HG03103 (cell line): ENCODE data around the gene CD47.

Experiments
- ATAC-seq: cut with Tn5 transposase; IDR thresholded peaks from one replicate; pipeline ENCODE4 v1.9.1; 2021; ENCODE audit warnings: low read depth; ENCODE audit not compliant: unreplicated experiment

CD47 gene

GRCh38 chr3:108118038-108118768 lies 27.4 kb upstream of the CD47 start:
- no peak for ATAC-seq

DNA sequence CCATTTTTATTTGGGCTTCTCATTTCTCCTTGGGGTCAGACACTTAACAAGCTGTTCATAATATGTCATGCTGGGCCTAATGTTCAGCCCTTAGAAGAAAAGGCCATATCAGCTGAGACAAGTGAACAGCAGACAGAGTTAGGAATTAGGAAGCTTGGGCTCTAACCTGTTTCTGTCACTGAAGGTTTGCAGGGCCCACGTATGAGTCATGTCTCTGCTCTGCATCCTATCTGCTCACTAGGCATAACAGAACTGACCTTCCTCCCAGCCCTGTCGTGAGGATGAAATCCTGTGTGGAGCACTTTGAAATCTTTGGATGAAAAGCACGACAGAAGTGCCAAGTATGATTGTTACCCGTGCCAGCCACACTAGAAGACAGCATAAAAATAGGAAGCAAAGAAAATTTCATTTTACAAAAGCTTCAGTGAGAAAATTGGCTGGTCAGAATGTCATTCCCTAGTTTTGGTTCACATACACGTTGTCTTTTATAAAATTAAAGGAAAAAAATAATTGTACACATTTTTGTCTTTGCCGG lies 26.5 kb upstream of the CD47 start:
- peak; percentile 45 for ATAC-seq

GRCh38 chr3:108114423-108115065 lies 23.7 kb upstream of the CD47 start:
- no peak for ATAC-seq

DNA sequence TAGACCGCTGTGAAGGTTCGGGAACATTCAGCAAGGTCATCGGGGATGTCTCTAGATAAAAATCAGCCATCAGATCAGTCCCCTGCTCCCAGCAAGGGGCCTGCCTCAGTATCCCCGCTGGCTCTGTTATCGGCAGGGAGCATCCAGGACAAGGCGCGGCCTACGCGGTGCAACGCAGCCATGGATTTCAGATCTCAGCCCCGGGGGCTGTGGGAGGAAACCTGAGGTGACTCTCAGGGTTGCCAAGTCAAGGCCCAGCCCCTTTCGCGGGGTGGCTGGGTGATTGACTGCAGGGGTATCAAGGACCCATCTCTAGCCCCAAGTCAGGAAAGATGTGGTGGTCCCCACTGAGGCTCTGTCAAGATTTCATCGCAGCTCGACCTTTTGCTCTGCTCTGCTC lies 23.1 kb upstream of the CD47 start:
- no peak for ATAC-seq

DNA sequence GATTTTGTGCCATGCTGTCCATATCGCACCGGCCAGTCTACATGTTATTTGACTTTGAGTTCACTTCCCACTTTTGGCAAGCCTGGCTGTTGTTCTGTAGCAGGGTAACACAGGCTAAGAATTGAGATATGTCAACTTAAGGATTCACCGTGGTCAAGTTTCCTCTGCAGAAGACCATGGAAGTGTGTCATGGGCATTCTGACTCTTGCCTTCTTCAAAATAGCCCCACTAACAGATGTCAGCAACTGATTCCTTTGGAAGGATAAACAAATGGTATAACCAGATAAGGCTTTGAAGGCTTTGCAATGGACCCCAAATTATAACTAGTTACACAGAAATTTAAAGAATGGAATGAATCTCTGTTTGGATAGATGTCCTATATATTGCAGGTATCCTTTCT lies 20.1 kb upstream of the CD47 start:
- no peak for ATAC-seq

DNA sequence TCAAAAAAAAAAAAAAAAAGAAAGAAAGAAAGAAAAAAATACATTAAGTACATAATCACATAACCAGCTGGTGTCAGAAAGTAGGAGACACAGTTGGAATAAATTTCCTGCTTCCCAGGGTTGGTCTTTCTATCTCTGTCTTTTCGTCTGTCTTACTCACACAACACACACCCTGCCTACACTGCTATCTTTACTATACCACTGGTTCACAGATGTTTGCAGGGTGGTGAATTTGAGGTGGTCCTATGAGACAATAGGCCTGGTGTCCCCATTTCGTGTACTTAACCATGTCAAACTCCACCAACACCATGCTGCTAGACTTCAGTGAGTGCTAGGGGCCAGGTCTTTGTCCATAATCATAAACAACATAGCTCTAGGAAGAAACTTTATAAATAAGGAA lies 17.6 kb upstream of the CD47 start:
- no peak for ATAC-seq

DNA sequence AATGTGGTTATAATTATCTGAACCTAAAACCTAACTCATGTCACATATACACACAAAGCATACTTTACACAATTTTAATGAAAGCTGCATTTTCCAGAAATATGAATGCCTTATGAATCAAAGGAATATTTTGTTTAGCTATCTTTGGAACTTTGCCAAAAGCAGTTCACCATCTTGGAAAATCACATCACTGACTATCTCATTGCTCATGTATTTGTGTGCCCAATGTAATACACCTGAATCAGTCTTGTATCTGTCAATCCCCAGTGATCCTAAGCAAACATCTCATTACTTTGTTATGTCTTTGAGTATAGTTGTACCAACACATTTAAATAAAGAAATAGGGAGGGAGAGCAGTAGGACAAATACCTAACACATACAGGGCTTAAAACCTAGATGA lies 15.6 kb upstream of the CD47 start:
- ATAC-seq, result no peak

- no peak for ATAC-seq
These were observed 15.2 kb upstream of the CD47 start for GRCh38 chr3:108106031-108106430.

DNA sequence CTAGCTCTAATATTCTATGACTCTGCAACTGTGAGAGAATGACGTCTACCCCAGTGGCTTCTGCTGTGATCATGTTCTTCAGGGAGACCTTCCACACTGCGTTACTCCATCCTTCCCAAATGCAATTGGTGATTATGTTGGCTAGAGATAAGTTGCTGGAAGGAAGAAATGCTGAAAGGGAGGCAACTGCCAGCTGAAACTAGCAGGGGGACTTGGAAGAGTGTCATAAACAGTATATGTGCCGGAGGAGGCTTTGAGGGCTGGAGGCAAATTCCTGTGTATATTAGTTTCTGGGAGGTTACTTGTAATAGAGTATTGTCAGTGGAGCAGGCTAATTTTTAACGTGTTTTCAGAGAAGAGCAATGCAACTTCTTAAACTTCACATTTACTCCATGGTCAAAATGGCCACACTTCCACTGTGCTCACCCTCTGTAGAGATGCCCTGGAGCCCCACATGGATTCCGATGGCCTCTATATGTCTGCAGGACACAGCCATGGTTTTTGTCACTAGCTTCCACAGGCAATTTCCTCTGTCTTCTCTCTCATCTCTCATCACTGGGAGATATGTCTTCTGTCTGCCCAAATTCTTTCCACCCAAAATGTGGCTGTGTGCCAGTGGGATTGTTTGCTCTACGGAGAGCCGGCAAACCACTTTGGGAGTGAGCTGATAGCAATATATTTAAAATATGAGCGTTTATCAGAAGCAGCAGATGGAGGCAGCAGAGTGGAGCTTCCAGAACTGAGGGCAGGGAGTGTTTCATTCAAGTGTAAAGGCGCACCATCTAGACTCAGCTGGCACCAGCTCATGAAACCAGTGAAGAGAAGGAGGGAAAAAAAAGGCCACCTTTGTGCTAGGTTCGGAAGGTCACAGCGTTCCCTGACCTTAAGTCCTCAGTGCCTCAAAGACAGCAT lies 13.3 kb upstream of the CD47 start:
- no peak for ATAC-seq

- no peak for ATAC-seq
These were observed 12.4 kb upstream of the CD47 start for GRCh38 chr3:108103040-108103751.

- no peak for ATAC-seq
These were observed 11.7 kb upstream of the CD47 start for GRCh38 chr3:108102420-108103039.

GRCh38 chr3:108100906-108101660 lies 10.3 kb upstream of the CD47 start:
- peak; percentile 87 for ATAC-seq

- no peak for ATAC-seq
These were observed 9.0 kb upstream of the CD47 start for GRCh38 chr3:108099679-108100428.

DNA sequence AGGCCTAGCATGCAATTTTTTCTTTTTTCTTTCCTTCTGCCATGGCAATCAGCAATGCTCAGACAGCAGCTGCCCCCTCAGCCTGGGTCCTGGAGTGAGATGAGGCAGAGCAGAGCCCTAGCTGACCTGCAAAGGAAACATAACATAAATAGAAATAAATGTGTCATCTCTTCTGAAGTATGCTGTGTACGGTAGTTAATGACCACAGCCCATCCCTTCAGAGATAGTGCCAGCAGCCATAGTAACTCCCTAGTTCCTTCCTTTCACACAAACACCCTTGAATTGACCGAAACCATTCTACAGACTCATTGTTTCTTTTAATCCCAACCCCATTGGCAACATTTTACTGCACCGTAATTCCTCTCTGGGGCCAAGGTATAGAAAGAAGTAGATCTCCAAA lies 8.4 kb upstream of the CD47 start:
- no peak for ATAC-seq

DNA sequence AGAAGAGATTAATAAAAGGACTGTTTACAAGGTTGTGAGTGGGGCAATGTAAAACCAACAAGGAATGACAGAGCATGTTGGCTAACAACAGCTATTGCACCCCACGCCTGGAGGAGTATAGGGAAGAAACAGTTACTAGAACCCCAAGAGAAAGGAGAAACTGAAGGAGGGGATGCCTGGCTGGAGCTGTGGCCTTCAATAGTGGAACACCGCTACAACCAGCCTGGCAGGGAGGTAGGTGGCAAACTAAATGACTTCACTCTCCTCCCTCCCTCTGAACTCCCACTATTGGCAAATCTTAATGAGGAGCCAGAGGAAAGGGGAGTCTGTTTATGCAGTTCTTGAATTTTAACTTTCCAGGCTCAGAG lies 7.2 kb upstream of the CD47 start:
- ATAC-seq, result no peak

- no peak for ATAC-seq
These were observed 6.6 kb upstream of the CD47 start for GRCh38 chr3:108097322-108098002.

GRCh38 chr3:108096532-108097321 lies 5.9 kb upstream of the CD47 start:
- ATAC-seq, result no peak
